Bronchial epithelial cell (primary cell): ENCODE data around the gene KMT5B. TPM values are rescaled to one million over a fixed set of nuclear protein-coding genes. Genes with fewer than 3 reads are reported as not detected.

Source experiments
- DNase-seq: peaks from one replicate; pipeline ENCODE4 v3.0.0-alpha.2; 2010; ENCODE audit warnings: low read depth
- FAIRE-seq: peaks from 2 replicates; lab custom pipeline; 2011; peaks lifted over from hg19 to GRCh38; lab: Jason Lieb, UNC
- H3K27me3 ChIP-seq: 2 replicates; pipeline ENCODE4 v1.5.1; 2011; ENCODE audit warnings: low read length; ENCODE audit not compliant: control insufficient read depth, insufficient read depth
- H3K36me3 ChIP-seq: 2 replicates; pipeline ENCODE4 v1.5.1; 2011; ENCODE audit warnings: low read length; ENCODE audit not compliant: control insufficient read depth, insufficient read depth
- H3K4me3 ChIP-seq: 2 replicates; pipeline ENCODE4 v1.5.1; 2011; ENCODE audit warnings: mild to moderate bottlenecking, low read depth, low read length, control low read depth
- total RNA-seq: library from RNA; depleted of rRNA; stranded (reverse); fragments of >200 nt; gene quantifications from 2 replicates; pipeline ENCODE4 v1.2.1, GENCODE V29; 2014
- TF ChIP-seq, protein P1 (sequence below): IDR thresholded peaks from 2 replicates; pipeline ENCODE4 v1.5.1; 2011; ENCODE audit warnings: mild to moderate bottlenecking, moderate library complexity, low read length, control low read depth, inconsistent platforms; ENCODE audit not compliant: insufficient read depth, severe bottlenecking

KMT5B gene
- total RNA-seq, 1 donor from 2014 or later: 35.8 TPM

DNA sequence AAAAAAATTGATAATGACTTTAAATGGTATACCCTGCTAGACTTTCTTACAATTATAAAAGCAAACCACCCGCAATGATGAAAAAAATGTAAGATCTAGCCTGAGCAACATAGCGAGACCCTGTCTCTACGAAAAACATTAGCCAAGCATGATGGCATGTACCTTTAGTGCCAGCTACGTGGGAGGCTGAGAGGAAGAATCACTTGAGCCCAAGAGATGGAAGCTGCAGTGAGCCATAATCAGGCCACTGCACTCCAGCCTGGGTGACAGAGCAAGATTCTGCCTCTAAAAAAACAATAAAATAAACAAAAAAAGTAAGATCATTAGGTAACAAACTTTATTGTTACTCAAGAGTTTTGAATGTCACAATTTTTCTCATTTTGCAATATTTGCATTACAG lies 39.2 kb downstream of the KMT5B start:
- Histone ChIP-seq H3K36me3 (peaks cover 21% of the 10 kb centered on the region), H3K27me3 (no peaks in the 10 kb centered on the region), H3K4me3 (no peak overlapping the region)
- no peak for DNase-seq
- TF ChIP-seq, protein P1, sequence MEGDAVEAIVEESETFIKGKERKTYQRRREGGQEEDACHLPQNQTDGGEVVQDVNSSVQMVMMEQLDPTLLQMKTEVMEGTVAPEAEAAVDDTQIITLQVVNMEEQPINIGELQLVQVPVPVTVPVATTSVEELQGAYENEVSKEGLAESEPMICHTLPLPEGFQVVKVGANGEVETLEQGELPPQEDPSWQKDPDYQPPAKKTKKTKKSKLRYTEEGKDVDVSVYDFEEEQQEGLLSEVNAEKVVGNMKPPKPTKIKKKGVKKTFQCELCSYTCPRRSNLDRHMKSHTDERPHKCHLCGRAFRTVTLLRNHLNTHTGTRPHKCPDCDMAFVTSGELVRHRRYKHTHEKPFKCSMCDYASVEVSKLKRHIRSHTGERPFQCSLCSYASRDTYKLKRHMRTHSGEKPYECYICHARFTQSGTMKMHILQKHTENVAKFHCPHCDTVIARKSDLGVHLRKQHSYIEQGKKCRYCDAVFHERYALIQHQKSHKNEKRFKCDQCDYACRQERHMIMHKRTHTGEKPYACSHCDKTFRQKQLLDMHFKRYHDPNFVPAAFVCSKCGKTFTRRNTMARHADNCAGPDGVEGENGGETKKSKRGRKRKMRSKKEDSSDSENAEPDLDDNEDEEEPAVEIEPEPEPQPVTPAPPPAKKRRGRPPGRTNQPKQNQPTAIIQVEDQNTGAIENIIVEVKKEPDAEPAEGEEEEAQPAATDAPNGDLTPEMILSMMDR: no peak
- no peak for FAIRE-seq

DNA sequence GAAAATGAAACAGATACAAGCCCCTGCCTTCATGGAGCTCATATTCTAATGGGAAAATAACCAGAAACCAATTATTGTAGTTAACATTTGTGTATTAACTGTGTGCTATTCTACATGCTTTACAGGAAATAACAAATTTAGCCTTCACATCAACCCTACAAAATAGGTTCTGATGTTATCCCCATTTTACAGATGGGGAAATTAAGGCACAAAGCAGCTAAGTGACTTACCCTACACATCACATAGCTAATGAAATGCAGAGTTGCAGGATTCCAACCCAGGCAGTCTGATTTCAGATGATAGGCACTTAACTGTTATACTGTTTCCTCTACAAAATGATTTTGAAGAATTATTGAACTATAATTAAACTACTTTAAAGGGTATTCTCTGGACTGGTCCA lies 43.7 kb downstream of the KMT5B start:
- DNase-seq: no peak

DNA sequence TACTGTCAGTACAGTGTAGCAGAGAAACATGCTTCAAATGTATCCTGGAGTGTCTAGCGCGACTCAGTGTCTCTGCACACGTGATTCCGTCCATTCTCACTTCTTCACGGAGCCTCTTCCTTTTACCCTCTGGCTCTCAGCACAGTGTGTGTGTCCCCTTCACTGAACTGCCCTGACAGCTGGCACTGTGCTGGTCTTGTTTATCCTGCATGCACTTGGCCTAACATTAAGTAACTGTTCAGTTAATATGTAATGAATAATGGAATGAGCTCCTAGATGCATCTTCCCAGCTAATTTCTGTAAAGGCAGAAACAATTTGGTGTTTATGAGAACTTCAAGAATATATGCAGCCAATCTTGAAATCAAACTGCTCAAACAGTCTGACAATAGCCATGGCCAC lies 44.4 kb downstream of the KMT5B start:
- Histone ChIP-seq H3K27me3 (no peaks in the 10 kb centered on the region), H3K36me3 (peaks cover 24% of the 10 kb centered on the region), H3K4me3 (no peak overlapping the region)
- DNase-seq (no peak), FAIRE-seq (no peak)
- TF ChIP-seq, protein P1: no peak

More for the DNA sequence above, 43.7 kb downstream of the KMT5B start:
- TF ChIP-seq, protein P1: no peak
- FAIRE-seq: no peak
- no peaks in the 10 kb centered on the region for H3K27me3 ChIP-seq
- H3K36me3 ChIP-seq: peaks cover 26% of the 10 kb centered on the region
- no peak overlapping the region for H3K4me3 ChIP-seq

DNA sequence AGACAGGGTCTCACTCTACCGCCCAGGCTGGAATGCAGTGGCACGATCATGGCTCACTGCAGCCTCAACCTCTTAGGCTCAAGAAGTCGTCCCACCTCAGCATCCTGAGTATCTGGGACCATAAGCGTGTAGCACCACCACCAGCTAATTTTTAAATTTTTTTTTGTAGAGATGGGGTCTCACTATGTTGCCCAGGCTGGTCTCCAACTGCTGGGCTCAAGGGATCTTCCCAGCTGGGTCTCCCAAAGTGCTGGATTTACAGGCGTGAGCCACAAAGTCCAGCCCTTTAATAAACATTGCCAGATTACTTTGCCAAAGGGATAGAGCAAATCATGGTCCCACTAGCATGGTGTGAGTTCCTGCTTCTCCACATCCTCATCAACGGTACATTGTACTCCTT lies 45.6 kb downstream of the KMT5B start:
- DNase-seq (no peak), FAIRE-seq (no peak)
- Histone ChIP-seq H3K27me3 (no peaks in the 10 kb centered on the region), H3K4me3 (no peak overlapping the region), H3K36me3 (peaks cover 21% of the 10 kb centered on the region)
- TF ChIP-seq, protein P1: no peak

DNA sequence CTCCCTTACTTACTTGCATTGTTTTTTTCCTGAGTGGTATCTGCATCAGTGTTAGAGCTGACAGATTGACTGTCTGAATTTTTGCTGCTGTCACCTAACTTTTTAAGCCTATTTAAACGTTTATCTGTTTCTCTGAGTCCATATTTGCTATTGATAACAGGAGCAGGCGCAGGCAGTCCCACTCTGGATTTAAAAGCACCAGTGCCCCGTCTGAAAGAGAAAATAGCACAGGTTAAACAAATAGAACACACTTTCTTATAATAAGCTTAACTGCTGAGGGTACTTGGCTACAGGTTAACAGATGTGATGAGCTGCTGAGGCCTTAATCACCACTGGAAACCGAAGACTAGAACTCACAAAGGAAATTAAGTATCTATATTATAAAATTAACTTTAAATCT lies 46.1 kb downstream of the KMT5B start:
- DNase-seq (no peak), FAIRE-seq (no peak)
- Histone ChIP-seq H3K4me3 (no peak overlapping the region), H3K27me3 (no peaks in the 10 kb centered on the region), H3K36me3 (peaks cover 21% of the 10 kb centered on the region)
- TF ChIP-seq, protein P1: no peak

DNA sequence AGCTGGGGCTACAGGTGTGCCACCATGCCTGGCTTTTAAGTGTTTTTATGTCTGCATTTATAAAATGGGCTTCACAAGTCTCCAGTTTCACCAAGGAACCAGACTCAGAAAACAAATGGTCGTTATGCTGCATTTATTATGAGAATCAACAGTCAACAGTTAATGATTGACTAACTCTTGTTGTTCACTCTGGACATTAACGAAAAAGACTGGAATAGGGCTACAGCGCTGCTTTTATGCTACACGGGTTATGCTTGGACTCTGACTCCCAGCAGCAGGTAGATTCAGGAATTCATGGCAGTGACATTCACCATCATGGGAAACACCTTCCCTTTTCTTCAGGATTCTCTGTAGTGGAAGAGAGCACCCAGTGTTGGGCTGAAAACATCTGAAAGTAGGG lies 47.5 kb downstream of the KMT5B start:
- TF ChIP-seq, protein P1: no peak
- H3K36me3 ChIP-seq: peaks cover 19% of the 10 kb centered on the region

More for the DNA sequence above, 47.5 kb downstream of the KMT5B start:
- FAIRE-seq (no peak), DNase-seq (no peak)
- H3K4me3 ChIP-seq: no peak overlapping the region
- no peaks in the 10 kb centered on the region for H3K27me3 ChIP-seq
